A549 (cell line): ENCODE data around the gene CUX1. TPM values are rescaled to one million over a fixed set of nuclear protein-coding genes. Genes with fewer than 3 reads are reported as not detected.

Experiments
- ATAC-seq, 2 experiments: fragments of 200-7000 bp in 1 of 2; fragments of >200 bp in 1 of 2; cut with Nextera tagmentation in 1 of 2; cut with Tn5 transposase in 1 of 2; 3 replicates each; pipeline versions ENCODE4 v1.8.0 to v1.9.1; 2018 to 2020; ENCODE audit warnings: mild to moderate bottlenecking in 1 of 2, moderate library complexity in 1 of 2
- CTCF ChIA-PET: fragments of 300-600 bp; sonication (Branson Sonifier 250); formaldehyde crosslinking; extraction: SDS; loops from one replicate; lab custom pipeline; 2021; ENCODE audit warnings: antibody characterized with exemption, inconsistent platforms; lab: Yijun Ruan, JAX
- POLR2A ChIA-PET: fragments of 350-600 bp; formaldehyde crosslinking; extraction: SDS; loops from one replicate; lab custom pipeline; 2021; ENCODE audit warnings: antibody characterized with exemption, inconsistent platforms; lab: Yijun Ruan, JAX
- DNase-seq, 2 experiments: peaks; one replicate each; pipeline versions ENCODE4 v3.0.0 to v3.0.0-alpha.2; 2011 to 2016; ENCODE audit warnings: low read depth in 1 of 2, low spot score in 1 of 2
- FAIRE-seq: peaks from 2 replicates; lab custom pipeline; 2011; peaks lifted over from hg19 to GRCh38; lab: Jason Lieb, UNC
- H3K27ac ChIP-seq, 2 experiments: fragments of >200 bp; sonication (Bioruptor Twin); formaldehyde crosslinking; 3 replicates each; pipeline ENCODE4 v1.5.1; 2016 to 2017
- H3K4me1 ChIP-seq: fragments of >200 bp; sonication (Bioruptor Twin); formaldehyde crosslinking; 3 replicates; pipeline ENCODE4 v1.6.1; 2016
- H3K4me2 ChIP-seq: fragments of >200 bp; sonication (Bioruptor Twin); formaldehyde crosslinking; 3 replicates; pipeline ENCODE4 v1.6.1; 2016
- H3K4me3 ChIP-seq: fragments of >200 bp; sonication (Bioruptor Twin); formaldehyde crosslinking; 3 replicates; pipeline ENCODE4 v1.5.1; 2016
- H3K9me3 ChIP-seq: fragments of >200 bp; sonication (Bioruptor Twin); formaldehyde crosslinking; 3 replicates; pipeline ENCODE4 v1.6.1; 2016
- BHLHE40 ChIP-seq: IDR thresholded peaks from 2 replicates; pipeline ENCODE4 v1.6.1; 2012; ENCODE audit warnings: low read depth, low read length, inconsistent platforms
- CBX8 ChIP-seq: fragments of 200-600 bp; sonication (generic); IDR thresholded peaks from 2 replicates; pipeline ENCODE4 v1.6.1; 2016
- E2F6 ChIP-seq: IDR thresholded peaks from 2 replicates; pipeline ENCODE4 v1.6.1; 2012; ENCODE audit warnings: low read depth, borderline replicate concordance
- EHF ChIP-seq: fragments of 250-450 bp; sonication (Bioruptor Pico); IDR thresholded peaks from 2 replicates; pipeline ENCODE4 v1.5.0; 2020; ENCODE audit warnings: mild to moderate bottlenecking
- ELK1 ChIP-seq: fragments of 150-350 bp; IDR thresholded peaks from 2 replicates; pipeline ENCODE4 v1.6.1; 2014; ENCODE audit warnings: low read depth, mild to moderate bottlenecking, low read length
- GATA3 ChIP-seq: IDR thresholded peaks from 2 replicates; pipeline ENCODE4 v1.6.1; 2012; ENCODE audit warnings: borderline replicate concordance
- HDAC2 ChIP-seq: fragments of 200-600 bp; sonication (generic); IDR thresholded peaks from 2 replicates; pipeline ENCODE4 v1.6.1; 2016
- HES2 ChIP-seq: fragments of >200 bp; sonication (Bioruptor Twin); formaldehyde crosslinking; IDR thresholded peaks from 2 replicates; pipeline ENCODE4 v1.6.1; 2016
- HEYL ChIP-seq: fragments of 250-450 bp; sonication (Bioruptor Pico); IDR thresholded peaks from 2 replicates; pipeline ENCODE4 v1.8.0; 2021; ENCODE audit warnings: mild to moderate bottlenecking, moderate library complexity
- HMGXB4 ChIP-seq: fragments of 250-450 bp; sonication (Bioruptor Pico); IDR thresholded peaks from 2 replicates; pipeline ENCODE4 v1.5.0; 2021; ENCODE audit warnings: mild to moderate bottlenecking, moderate library complexity, borderline replicate concordance
- HOXB13 ChIP-seq: fragments of 250-450 bp; sonication (Bioruptor Pico); IDR thresholded peaks from 2 replicates; pipeline ENCODE4 v1.5.0; 2020; ENCODE audit warnings: low read depth, mild to moderate bottlenecking, moderate library complexity
- HOXB5 ChIP-seq: fragments of 250-450 bp; sonication (Bioruptor Pico); IDR thresholded peaks from 2 replicates; pipeline ENCODE4 v1.5.0; 2020; ENCODE audit warnings: mild to moderate bottlenecking, moderate library complexity
- JUN ChIP-seq, 2 experiments: fragments of >200 bp; sonication (Bioruptor Twin); formaldehyde crosslinking; IDR thresholded peaks; 2 replicates in 1 of 2; 3 replicates in 1 of 2; pipeline ENCODE4 v1.6.1; 2016 to 2017
- KDM5A ChIP-seq: fragments of 200-600 bp; sonication (generic); IDR thresholded peaks from 2 replicates; pipeline ENCODE4 v1.6.1; 2016; ENCODE audit warnings: antibody characterized with exemption, mild to moderate bottlenecking
- MYC ChIP-seq: IDR thresholded peaks from 2 replicates; pipeline ENCODE4 v1.6.1; 2012; ENCODE audit warnings: mild to moderate bottlenecking, inconsistent platforms, low read length, improper control_type of control experiment, borderline replicate concordance
- NFE2L2 ChIP-seq: fragments of 150-350 bp; conservative IDR thresholded peaks from 2 replicates; pipeline ENCODE4 v1.6.1; 2014; ENCODE audit warnings: low read length
- PBX3 ChIP-seq: IDR thresholded peaks from 2 replicates; pipeline ENCODE4 v1.6.1; 2012
- RCOR1 ChIP-seq: fragments of 150-350 bp; IDR thresholded peaks from 2 replicates; pipeline ENCODE4 v1.6.1; 2014; ENCODE audit warnings: antibody characterized with exemption, low read length, low read depth
- RFX5 ChIP-seq: fragments of 450-650 bp; IDR thresholded peaks from 2 replicates; pipeline ENCODE4 v1.7.1; 2014; ENCODE audit warnings: antibody characterized with exemption, mild to moderate bottlenecking, moderate library complexity
- TP53 ChIP-seq: fragments of 250-450 bp; sonication (Bioruptor Pico); IDR thresholded peaks from 2 replicates; pipeline ENCODE4 v1.5.0; 2021; ENCODE audit warnings: mild to moderate bottlenecking, moderate library complexity
- ZC3H11A ChIP-seq: fragments of 450-650 bp; IDR thresholded peaks from 2 replicates; pipeline ENCODE4 v1.6.1; 2014; ENCODE audit warnings: antibody characterized with exemption, mild to moderate bottlenecking
- ZSCAN20 ChIP-seq: fragments of 250-450 bp; sonication (Bioruptor Pico); IDR thresholded peaks from 2 replicates; pipeline ENCODE4 v1.8.0; 2022; ENCODE audit warnings: mild to moderate bottlenecking, moderate library complexity
- WGBS: methylation state at CpG from one replicate; pipeline ENCODE4 v1.1.6; 2017; ENCODE audit errors: missing lambda C conversion rate; 5-methylcytosine and 5-hydroxymethylcytosine counted together
- polyA plus RNA-seq, 4 experiments: library from polyadenylated mRNA; depleted of rRNA in 3 of 4; stranded (reverse); fragments of >200 nt; fragmentation: RNase III in 1 of 4; extraction: RNeasy Plus Mini Kit Qiagen cat#74134 plus additional on column Dnase treatment in 1 of 4; gene quantifications; 2 replicates in 3 of 4; 3 replicates in 1 of 4; pipeline ENCODE4 v1.2.3, GENCODE V29; 2011 to 2017
- TF ChIP-seq, protein P1 (sequence below): fragments of 200-600 bp; sonication (generic); IDR thresholded peaks from 2 replicates; pipeline ENCODE4 v1.6.1; 2016; ENCODE audit warnings: antibody characterized with exemption, mild to moderate bottlenecking, moderate library complexity
- TF ChIP-seq, protein P2 (sequence below): fragments of 250-450 bp; sonication (Bioruptor Pico); IDR thresholded peaks from 2 replicates; pipeline ENCODE4 v1.5.0; 2020; ENCODE audit warnings: low read depth, mild to moderate bottlenecking, moderate library complexity
- TF ChIP-seq, protein P3 (sequence below): fragments of 450-650 bp; IDR thresholded peaks from 2 replicates; pipeline ENCODE4 v1.6.1; 2014; ENCODE audit warnings: antibody characterized with exemption

CUX1 gene
- polyA plus RNA-seq, 2 of the 4 experiments (the other 2 are of a cell fraction): 32.7 to 33.4 TPM

GRCh38 chr7:102304668-102305067 is 487.2 kb downstream of the CUX1 start:
- no peak for TF ChIP-seq ELK1
- no peak for TF ChIP-seq HES2
- no peak for TF ChIP-seq BHLHE40
- TF ChIP-seq TP53 (CRISPR knock-in tag): no peak
- no peak for TF ChIP-seq JUN (IDR thresholded peaks at IDR 0.05)
- TF ChIP-seq ZSCAN20 (CRISPR knock-in tag): no peak
- TF ChIP-seq HDAC2: no peak
- no peak for TF ChIP-seq HOXB13
- TF ChIP-seq EHF (CRISPR knock-in tag): no peak
- no peak for TF ChIP-seq HOXB5 (CRISPR knock-in tag)
- TF ChIP-seq, protein P1, sequence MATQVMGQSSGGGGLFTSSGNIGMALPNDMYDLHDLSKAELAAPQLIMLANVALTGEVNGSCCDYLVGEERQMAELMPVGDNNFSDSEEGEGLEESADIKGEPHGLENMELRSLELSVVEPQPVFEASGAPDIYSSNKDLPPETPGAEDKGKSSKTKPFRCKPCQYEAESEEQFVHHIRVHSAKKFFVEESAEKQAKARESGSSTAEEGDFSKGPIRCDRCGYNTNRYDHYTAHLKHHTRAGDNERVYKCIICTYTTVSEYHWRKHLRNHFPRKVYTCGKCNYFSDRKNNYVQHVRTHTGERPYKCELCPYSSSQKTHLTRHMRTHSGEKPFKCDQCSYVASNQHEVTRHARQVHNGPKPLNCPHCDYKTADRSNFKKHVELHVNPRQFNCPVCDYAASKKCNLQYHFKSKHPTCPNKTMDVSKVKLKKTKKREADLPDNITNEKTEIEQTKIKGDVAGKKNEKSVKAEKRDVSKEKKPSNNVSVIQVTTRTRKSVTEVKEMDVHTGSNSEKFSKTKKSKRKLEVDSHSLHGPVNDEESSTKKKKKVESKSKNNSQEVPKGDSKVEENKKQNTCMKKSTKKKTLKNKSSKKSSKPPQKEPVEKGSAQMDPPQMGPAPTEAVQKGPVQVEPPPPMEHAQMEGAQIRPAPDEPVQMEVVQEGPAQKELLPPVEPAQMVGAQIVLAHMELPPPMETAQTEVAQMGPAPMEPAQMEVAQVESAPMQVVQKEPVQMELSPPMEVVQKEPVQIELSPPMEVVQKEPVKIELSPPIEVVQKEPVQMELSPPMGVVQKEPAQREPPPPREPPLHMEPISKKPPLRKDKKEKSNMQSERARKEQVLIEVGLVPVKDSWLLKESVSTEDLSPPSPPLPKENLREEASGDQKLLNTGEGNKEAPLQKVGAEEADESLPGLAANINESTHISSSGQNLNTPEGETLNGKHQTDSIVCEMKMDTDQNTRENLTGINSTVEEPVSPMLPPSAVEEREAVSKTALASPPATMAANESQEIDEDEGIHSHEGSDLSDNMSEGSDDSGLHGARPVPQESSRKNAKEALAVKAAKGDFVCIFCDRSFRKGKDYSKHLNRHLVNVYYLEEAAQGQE: no peak
- TF ChIP-seq CBX8: no peak
- no peak for TF ChIP-seq KDM5A
- TF ChIP-seq, protein P2, sequence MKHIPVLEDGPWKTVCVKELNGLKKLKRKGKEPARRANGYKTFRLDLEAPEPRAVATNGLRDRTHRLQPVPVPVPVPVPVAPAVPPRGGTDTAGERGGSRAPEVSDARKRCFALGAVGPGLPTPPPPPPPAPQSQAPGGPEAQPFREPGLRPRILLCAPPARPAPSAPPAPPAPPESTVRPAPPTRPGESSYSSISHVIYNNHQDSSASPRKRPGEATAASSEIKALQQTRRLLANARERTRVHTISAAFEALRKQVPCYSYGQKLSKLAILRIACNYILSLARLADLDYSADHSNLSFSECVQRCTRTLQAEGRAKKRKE (CRISPR knock-in tag): no peak
- TF ChIP-seq, protein P3, sequence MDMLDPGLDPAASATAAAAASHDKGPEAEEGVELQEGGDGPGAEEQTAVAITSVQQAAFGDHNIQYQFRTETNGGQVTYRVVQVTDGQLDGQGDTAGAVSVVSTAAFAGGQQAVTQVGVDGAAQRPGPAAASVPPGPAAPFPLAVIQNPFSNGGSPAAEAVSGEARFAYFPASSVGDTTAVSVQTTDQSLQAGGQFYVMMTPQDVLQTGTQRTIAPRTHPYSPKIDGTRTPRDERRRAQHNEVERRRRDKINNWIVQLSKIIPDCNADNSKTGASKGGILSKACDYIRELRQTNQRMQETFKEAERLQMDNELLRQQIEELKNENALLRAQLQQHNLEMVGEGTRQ: no peak
- TF ChIP-seq PBX3: no peak
- no peak for TF ChIP-seq RCOR1
- Histone ChIP-seq H3K4me3 (no peak overlapping the region), H3K4me2 (no peak overlapping the region), H3K9me3 (no peaks in the 10 kb centered on the region), H3K27ac (no peak overlapping the region), H3K4me1 (peaks cover 9% of the 10 kb centered on the region)
- FAIRE-seq (no peak), ATAC-seq (peak in 1 of 2 experiments; percentile 13; a peak in 3 of 6 replicates), DNase-seq (no peak)
- POLR2A ChIA-PET: no interaction called here
- WGBS: 90% methylated on average over 10 of the region's 11 CpGs
- CTCF ChIA-PET: no interaction called here

DNA sequence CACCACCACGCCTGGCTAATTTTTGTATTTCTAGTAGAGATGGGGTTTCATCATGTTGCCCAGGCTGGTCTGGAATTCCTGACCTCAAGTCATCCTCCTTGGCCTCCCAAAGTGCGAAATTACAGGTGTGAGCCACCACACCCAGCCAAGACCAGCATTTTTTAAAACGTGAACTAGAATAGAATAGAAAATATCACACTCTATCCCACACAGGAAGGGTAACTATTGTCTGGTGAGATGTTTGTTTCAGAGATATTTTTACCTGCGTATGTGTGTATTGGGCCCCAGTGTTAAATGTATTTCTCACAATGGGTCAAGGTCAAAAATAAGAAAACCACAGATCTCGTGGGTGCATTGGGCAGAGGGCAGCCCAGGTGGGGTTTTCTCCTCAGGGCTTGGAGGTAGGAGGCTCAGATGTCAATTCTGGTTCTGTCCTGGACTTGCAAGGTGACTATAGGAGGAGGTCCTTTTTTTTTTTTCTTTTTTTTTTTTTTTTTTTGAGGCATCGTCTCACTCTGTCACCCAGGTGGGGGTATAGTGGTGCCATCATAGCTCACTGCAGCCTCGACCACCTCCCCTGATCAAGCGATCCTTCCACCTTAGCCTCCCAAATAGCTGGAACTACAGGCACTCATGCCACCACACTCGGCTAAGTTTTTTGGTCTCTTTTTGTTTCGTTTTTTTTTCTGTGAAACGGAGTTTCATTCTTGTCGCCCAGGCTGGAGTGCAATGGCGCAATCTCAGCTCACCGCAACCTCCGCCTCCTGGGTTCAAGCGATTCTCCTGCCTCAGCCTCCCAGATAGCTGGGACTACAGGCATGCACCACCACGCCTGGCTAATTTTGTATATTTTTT is 488.2 kb downstream of the CUX1 start:
- CTCF ChIA-PET: interaction anchor here (0.6 to 0.8 kb wide), 3 partner anchors 9 to 1588 kb away, joined by 3 to 4 read pairs (median 3); no protein-coding TSS in a partner anchor
- ATAC-seq: no peak
- POLR2A ChIA-PET: no interaction called here
- FAIRE-seq: no peak
- DNase-seq: no peak
- Histone ChIP-seq H3K27ac (no peak overlapping the region), H3K4me3 (no peak overlapping the region), H3K4me2 (no peak overlapping the region), H3K9me3 (no peaks in the 10 kb centered on the region), H3K4me1 (peaks cover 9% of the 10 kb centered on the region)
- 84% methylated on average over 17 of the region's 17 CpGs for WGBS
- TF ChIP-seq ZC3H11A: no peak
- TF ChIP-seq NFE2L2: no peak
- no peak for TF ChIP-seq PBX3
- TF ChIP-seq HMGXB4 (CRISPR knock-in tag): no peak
- no peak for TF ChIP-seq RCOR1
- no peak for TF ChIP-seq RFX5
- TF ChIP-seq GATA3: no peak
- TF ChIP-seq E2F6: no peak
- no peak for TF ChIP-seq HEYL (CRISPR knock-in tag)
- TF ChIP-seq MYC: no peak
